Ureter (tissue), 1 donor: Measurements from ENCODE around the gene OSBPL2. TPM values are rescaled to one million over a fixed set of nuclear protein-coding genes. Genes with fewer than 3 reads are reported as not detected.

Experiments used
- DNase-seq: peaks from one replicate; pipeline ENCODE4 v3.0.0-alpha.2; 2020; ENCODE audit warnings: low spot score
- total RNA-seq: library from RNA; stranded (reverse); gene quantifications from one replicate; pipeline ENCODE4 v1.2.4, GENCODE V29; 2023
- donor health status: DM: yes; HTN: yes; CAD: no.

Gene OSBPL2
- total RNA-seq, 1 donor from 2014 or later: 130 TPM

- DNase-seq: no peak
These were observed 87.0 kb downstream of the OSBPL2 start for GRCh38 chr20:62325172-62325905.

- DNase-seq: no peak
These were observed 88.2 kb downstream of the OSBPL2 start for GRCh38 chr20:62326559-62326958.

- no peak for DNase-seq
These were observed 88.8 kb downstream of the OSBPL2 start for GRCh38 chr20:62326959-62327725.

GRCh38 chr20:62327726-62328495 lies 89.6 kb downstream of the OSBPL2 start:
- DNase-seq: no peak

- no peak for DNase-seq
These were observed 90.5 kb downstream of the OSBPL2 start for GRCh38 chr20:62328684-62329388.

- DNase-seq: no peak
These were observed 91.4 kb downstream of the OSBPL2 start for GRCh38 chr20:62329389-62330377.

GRCh38 chr20:62330576-62331317 lies 92.4 kb downstream of the OSBPL2 start:
- no peak for DNase-seq

GRCh38 chr20:62331347-62331746 lies 93.0 kb downstream of the OSBPL2 start:
- no peak for DNase-seq

- DNase-seq: no peak
These were observed 94.1 kb downstream of the OSBPL2 start for GRCh38 chr20:62332421-62332820.

- DNase-seq: no peak
These were observed 94.9 kb downstream of the OSBPL2 start for GRCh38 chr20:62332989-62333819.

- DNase-seq: no peak
These were observed 95.7 kb downstream of the OSBPL2 start for GRCh38 chr20:62333820-62334595.

GRCh38 chr20:62334881-62335280 lies 96.6 kb downstream of the OSBPL2 start:
- no peak for DNase-seq

GRCh38 chr20:62335532-62335931 lies 97.2 kb downstream of the OSBPL2 start:
- no peak for DNase-seq

GRCh38 chr20:62336329-62336728 lies 98.0 kb downstream of the OSBPL2 start:
- no peak for DNase-seq

- no peak for DNase-seq
These were observed 98.6 kb downstream of the OSBPL2 start for GRCh38 chr20:62336775-62337557.

- DNase-seq: no peak
These were observed 99.4 kb downstream of the OSBPL2 start for GRCh38 chr20:62337558-62338293.

GRCh38 chr20:62338294-62338620 lies 99.9 kb downstream of the OSBPL2 start:
- DNase-seq: no peak
